CD4-positive, alpha-beta T cell treated with Interleukin-21 for 1 hour (primary cell): ENCODE results near the gene NLGN3.

ENCODE experiments used
- DNase-seq: peaks from one replicate; pipeline ENCODE4 v3.0.0-alpha.2; 2020

The NLGN3 gene

DNA sequence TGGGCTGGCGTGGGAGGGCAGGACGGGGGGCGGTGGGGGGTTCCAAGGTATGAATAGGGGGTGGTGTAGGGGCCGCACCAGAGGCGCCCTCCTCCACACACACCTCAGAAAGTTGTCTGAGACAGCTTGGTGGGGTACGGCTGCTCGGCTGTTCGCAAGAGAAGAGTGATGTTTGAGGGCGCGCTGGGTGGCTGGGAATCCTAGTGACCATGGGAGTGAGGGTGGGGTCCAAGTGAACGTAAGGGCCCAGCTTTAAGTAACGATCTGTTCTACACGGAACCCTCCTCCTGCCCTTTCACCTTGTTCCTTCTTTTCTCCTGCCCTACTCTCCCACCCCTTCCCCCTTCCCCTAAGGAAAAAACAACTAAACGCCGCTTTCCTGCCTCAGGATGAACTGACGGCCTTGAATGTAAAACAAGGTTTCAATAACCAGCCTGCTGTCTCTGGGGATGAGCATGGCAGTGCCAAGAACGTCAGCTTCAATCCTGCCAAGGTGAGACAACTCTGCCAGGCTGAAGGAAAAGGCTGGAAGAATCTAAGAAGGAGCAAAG lies 25.6 kb upstream of the NLGN3 start:
- DNase-seq: no peak

- no peak for DNase-seq
These were observed 16.3 kb upstream of the NLGN3 start for GRCh38 chrX:71128166-71128833.

DNA sequence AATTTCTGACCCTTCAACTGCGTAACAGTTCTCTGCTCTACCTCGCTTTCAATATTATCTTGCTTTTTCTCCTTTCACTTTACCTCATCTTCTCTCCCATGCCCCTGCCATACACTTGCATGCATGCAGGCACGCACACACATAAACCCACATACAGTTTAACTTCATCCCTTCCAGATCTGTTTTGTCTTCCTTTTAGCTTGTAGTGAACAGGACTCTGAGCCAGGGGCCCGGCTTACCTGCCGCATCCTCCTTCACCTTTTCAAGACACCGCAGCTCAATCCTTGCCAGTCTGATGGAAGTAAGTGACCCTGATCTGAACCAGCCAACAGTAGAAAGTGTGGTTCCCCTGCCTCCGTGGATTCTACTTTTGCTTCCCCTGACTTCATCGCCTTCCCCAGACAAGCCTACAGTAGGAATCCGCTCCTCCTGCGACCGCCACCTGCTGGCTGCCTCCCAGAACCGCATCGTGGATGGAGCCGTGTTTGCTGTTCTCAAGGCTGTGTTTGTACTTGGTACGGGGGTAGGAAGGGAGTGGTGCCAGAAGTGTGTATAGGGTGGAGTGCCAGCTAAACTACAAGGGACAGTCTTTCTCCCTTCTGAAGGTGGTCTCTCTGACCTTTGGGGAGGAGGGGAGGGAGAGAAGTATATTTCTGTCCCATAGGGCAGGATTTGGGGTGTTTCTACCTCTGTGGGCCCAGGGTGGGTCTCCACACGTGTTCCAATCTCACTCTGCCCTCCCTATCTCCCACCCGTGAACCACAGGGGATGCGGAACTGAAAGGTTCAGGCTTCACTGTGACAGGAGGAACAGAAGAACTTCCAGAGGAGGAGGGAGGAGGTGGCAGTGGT lies 15.5 kb upstream of the NLGN3 start:
- DNase-seq: peak; percentile 82

DNA sequence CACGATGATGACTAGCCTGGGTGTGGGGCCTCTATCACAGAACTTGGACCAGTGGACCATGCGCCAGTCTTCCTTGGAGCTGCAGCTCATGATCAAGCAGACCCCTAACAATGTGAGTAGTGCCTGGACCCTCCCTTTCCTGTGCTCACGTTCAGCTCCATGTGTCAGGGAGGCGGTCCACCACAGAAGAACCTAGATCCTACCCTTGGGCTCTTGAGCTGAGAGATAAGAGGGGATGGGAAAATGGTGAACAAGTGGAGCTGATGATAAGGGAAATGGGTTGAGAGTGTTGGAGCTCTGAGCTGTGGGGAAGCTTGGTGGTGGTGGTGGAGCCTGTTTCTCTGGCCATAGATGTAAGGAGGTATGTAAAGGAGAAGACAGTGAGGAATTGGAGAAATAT lies 13.1 kb upstream of the NLGN3 start:
- DNase-seq: no peak

- no peak for DNase-seq
These were observed 4.2 kb upstream of the NLGN3 start for GRCh38 chrX:71140440-71140839.

- no peak for DNase-seq
These were observed 1.1 kb upstream of the NLGN3 start for GRCh38 chrX:71143508-71143907.

GRCh38 chrX:71147496-71148277 lies 3.0 kb downstream of the NLGN3 start:
- DNase-seq: no peak

DNA sequence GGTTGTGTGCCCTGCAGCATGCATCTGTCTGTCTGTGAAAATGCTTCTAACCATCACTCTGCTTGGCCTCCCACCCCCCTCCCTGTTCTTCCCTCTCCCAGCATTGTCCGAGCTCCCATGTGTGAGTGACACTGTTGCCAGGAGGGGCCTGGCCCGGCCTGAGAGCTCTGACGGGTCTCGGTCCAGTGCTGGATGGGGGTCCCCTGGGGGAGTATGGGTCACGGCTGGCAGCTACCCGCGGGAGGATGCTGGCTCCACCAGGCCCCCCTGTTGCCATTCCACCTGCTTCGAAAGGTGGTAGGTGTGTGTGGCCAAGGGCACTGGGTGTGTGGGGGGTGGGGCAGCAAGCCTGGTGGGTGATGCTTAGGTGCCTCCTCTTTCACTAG lies 3.6 kb downstream of the NLGN3 start:
- DNase-seq: no peak

DNA sequence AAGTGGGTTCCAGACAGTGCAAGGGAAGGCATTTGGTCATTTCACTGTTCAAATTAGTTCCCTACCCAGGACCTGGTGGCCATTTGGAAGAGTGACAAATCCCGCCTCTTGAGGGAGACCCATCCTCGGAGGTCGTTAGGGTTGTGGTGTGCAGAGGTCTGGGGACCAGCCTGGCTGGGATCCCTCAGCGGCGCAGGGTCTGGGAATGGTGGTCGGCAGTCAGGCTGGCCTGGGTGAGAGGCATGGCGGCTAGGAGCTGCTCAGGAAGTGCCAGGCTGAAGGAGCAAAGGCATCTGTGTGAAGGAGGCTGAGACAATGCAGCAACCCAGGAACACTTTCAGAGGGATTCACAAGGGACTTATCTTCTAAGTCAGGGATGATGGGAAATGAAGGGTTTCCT lies 6.7 kb downstream of the NLGN3 start:
- DNase-seq: no peak

DNA sequence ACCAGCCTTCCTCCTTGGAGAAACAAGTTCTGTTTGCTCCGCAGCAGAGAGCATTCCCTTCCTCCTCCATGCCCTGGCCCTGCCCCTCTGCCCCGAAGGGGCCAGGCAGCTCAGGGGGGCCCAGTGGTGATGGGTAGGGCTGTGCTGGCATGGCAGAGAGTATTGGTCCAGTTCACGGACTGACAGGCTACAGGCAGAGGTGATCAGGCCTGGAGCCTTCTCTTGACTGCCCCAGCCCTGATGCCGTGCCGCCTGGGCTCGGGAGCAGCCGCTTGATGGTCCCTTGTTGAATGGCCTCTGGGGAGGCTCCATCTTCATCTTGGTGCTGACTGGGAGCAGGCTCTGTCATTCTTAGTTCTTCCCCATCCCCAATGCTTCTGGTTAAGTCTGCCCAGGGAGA lies 9.6 kb downstream of the NLGN3 start:
- no peak for DNase-seq

GRCh38 chrX:71154641-71155040 lies 10.0 kb downstream of the NLGN3 start:
- DNase-seq: no peak

DNA sequence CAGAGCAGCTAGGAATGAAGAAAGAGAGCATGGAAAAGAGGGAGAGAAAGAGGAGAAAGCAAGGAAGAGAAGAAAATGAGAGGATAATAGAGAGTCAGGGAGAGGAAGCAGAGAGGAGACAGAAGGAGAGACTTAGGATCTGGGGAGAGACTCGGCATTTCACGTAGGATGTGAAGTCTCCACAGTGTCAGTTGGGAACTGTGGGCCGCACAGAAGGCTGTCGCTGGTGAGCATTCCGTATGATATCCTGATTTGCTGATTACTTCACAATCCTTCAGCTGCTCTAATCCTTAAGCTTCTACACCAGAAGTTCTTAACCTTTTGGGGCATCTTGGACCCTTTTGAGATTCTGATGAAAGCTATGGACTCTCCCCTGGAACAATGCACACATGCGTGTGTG lies 14.0 kb downstream of the NLGN3 start:
- DNase-seq: no peak

- DNase-seq: no peak
These were observed 14.7 kb downstream of the NLGN3 start for GRCh38 chrX:71159335-71159734.

GRCh38 chrX:71160475-71160874 lies 15.8 kb downstream of the NLGN3 start:
- DNase-seq: no peak

GRCh38 chrX:71162981-71163380 lies 18.3 kb downstream of the NLGN3 start:
- DNase-seq: no peak

DNA sequence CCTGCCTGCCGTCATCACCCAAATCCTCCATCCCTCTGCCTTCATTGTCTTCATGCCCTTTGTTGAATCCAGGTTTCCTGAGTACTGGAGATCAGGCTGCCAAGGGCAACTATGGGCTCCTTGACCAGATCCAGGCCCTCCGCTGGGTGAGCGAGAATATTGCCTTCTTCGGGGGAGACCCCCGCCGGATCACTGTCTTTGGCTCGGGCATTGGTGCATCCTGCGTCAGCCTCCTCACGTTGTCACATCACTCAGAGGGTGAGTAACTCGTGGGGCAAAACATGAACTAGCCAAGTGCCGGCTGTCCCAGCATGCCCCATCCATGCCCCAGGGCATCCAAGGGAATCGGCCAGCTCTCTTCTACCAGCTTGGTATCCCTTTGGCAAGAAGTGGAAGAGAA lies 19.4 kb downstream of the NLGN3 start:
- DNase-seq: no peak

GRCh38 chrX:71166461-71166860 lies 21.8 kb downstream of the NLGN3 start:
- no peak for DNase-seq

DNA sequence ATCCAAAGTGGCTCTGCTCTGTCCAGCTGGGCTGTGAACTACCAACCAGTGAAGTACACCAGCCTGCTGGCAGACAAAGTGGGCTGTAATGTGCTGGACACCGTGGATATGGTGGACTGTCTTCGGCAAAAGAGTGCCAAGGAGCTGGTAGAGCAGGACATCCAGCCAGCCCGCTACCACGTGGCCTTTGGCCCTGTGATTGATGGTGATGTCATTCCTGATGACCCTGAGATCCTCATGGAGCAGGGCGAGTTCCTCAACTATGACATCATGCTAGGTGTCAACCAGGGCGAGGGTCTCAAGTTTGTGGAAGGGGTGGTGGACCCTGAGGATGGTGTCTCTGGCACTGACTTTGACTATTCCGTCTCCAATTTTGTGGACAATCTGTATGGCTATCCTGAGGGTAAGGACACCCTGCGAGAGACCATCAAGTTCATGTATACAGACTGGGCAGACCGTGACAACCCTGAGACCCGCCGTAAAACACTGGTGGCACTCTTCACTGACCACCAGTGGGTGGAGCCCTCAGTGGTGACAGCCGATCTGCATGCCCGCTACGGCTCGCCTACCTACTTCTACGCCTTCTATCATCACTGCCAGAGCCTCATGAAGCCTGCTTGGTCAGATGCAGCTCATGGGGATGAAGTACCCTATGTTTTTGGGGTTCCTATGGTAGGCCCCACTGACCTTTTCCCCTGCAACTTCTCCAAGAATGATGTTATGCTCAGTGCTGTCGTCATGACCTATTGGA lies 22.6 kb downstream of the NLGN3 start:
- DNase-seq: no peak

DNA sequence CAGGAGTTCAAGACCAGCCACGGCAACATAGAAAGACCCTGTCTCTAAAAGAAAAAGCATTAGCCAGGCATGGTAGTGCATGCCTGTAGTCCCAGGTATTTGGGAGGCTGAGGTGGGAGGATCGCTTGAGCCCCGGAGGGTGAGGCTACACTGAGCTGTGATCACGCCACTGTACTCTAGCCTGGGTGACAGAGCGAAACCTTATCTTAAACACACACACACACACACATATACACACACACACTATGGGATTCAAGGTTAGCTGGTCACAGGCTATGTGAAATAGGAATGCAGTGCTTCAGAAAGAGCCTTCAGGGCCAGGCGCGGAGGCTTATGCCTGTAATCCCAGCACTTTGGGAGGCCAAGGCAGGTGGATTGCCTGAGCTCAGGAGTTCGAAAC lies 23.5 kb downstream of the NLGN3 start:
- DNase-seq: no peak

GRCh38 chrX:71169586-71169985 lies 24.9 kb downstream of the NLGN3 start:
- DNase-seq: no peak

DNA sequence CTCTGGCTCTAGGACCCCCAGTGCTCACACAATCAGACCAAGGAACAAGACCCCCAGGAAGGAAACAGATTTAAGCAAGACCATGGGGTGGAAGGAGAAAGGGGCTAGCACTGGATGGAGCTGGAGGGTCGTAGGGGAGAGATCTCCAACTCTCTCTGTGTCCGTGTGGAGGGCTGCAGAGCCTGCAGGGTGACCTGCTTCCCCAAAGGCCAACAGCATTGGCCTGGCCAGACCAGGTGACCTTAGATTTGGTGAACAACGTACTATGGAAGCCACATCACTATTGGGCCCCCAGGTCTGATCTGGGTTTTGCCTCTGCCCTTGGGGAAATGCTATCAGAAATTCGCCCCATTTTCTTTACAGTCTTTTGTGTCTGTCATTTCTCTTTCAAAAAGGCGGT lies 26.0 kb downstream of the NLGN3 start:
- no peak for DNase-seq

GRCh38 chrX:71171110-71171801 lies 26.6 kb downstream of the NLGN3 start:
- DNase-seq: no peak
